Spinal cord (tissue), 10 donors: ENCODE results near the gene ZDHHC16. TPM values are rescaled to one million over a fixed set of nuclear protein-coding genes. Genes with fewer than 3 reads are reported as not detected.
A peak's percentile ranks its signal among the peaks of the same experiment; 100 is the strongest.
"Not testable (repeated sequence)": the region's sequence is repeated elsewhere in the genome, so short reads cannot be mapped to it uniquely, and the experiment has no call there.

Source experiments
- DNase-seq, 6 donors: peaks; one replicate each; pipeline versions ENCODE4 v3.0.0 to v3.0.0-alpha.2; 2013 to 2015; ENCODE audit warnings: low spot score in 6 of 6, low read depth in 4 of 6
- H3K27ac ChIP-seq: one replicate; pipeline ENCODE4 v1.5.1; 2013; ENCODE audit warnings: low read depth, low read length, control low read depth
- H3K27me3 ChIP-seq: one replicate; pipeline ENCODE4 v1.6.1; 2013; ENCODE audit warnings: low read length; ENCODE audit not compliant: control insufficient read depth, insufficient read depth
- H3K36me3 ChIP-seq: one replicate; pipeline ENCODE4 v1.6.1; 2013; ENCODE audit warnings: low read length; ENCODE audit not compliant: control insufficient read depth, insufficient read depth
- H3K4me1 ChIP-seq: one replicate; pipeline ENCODE4 v1.6.1; 2013; ENCODE audit warnings: low read length; ENCODE audit not compliant: control insufficient read depth, insufficient read depth
- H3K4me3 ChIP-seq: one replicate; pipeline ENCODE4 v1.5.1; 2013; ENCODE audit warnings: low read depth, low read length, control low read depth
- H3K9me3 ChIP-seq: one replicate; pipeline ENCODE4 v1.6.1; 2013; ENCODE audit warnings: low read length; ENCODE audit not compliant: control insufficient read depth, insufficient read depth
- WGBS: methylation state at CpG from one replicate; pipeline ENCODE4 v1.1.5; 2013; ENCODE audit warnings: missing lambda C conversion rate; ENCODE audit not compliant: insufficient coverage; 5-methylcytosine and 5-hydroxymethylcytosine counted together
- polyA plus RNA-seq, 2 donors: library from polyadenylated mRNA; unstranded; fragments of 120-200 nt; gene quantifications; one replicate each; pipeline ENCODE4 v1.2.1, GENCODE V29; 2013; ENCODE audit not compliant: insufficient read length in 2 of 2
- total RNA-seq, 2 donors: library from RNA; depleted of rRNA in 1 of 2; stranded (reverse); fragments of 120-200 nt in 1 of 2; fragments of >200 nt in 1 of 2; gene quantifications; one replicate each; pipeline versions ENCODE4 v1.2.3 to v1.2.4, GENCODE V29; 2013 to 2014
- donor health status: healthy.

Gene ZDHHC16
- total and polyA plus RNA-seq, 4 donors = 18.1 to 52.9 (median 45.7) TPM

- Histone ChIP-seq H3K36me3 (peaks cover 82% of the 10 kb centered on the region), H3K4me1 (no peaks in the 10 kb centered on the region), H3K9me3 (no peaks in the 10 kb centered on the region), H3K4me3 (no peak overlapping the region), H3K27me3 (no peaks in the 10 kb centered on the region), H3K27ac (no peak overlapping the region)
- 100% methylated on average over 3 of the region's 4 CpGs for WGBS
- no peak for DNase-seq
Measured at GRCh38 chr10:97466755-97467154, 20.8 kb downstream of the ZDHHC16 start.

GRCh38 chr10:97468162-97468561, 22.2 kb downstream of the ZDHHC16 start:
- 90% methylated on average over 2 of the region's 3 CpGs for WGBS
- peaks cover 84% of the 10 kb centered on the region for H3K36me3 ChIP-seq
- no peaks in the 10 kb centered on the region for H3K27me3 ChIP-seq

GRCh38 chr10:97468781-97469180, 22.8 kb downstream of the ZDHHC16 start:
- H3K27ac ChIP-seq = not testable (repeated sequence)

More at GRCh38 chr10:97468162-97468561, 22.2 kb downstream of the ZDHHC16 start:
- Histone ChIP-seq H3K4me1 (no peaks in the 10 kb centered on the region), H3K4me3 (no peak overlapping the region), H3K27ac (no peak overlapping the region), H3K9me3 (no peaks in the 10 kb centered on the region)
- no peak for DNase-seq

GRCh38 chr10:97474918-97475317, 28.9 kb downstream of the ZDHHC16 start:
- H3K9me3 ChIP-seq = no peaks in the 10 kb centered on the region
- no peak for DNase-seq
- no peak overlapping the region for H3K27ac ChIP-seq
- H3K4me3 ChIP-seq = no peak overlapping the region
- H3K36me3 ChIP-seq = peaks cover 52% of the 10 kb centered on the region
- H3K4me1 ChIP-seq = no peaks in the 10 kb centered on the region
- WGBS = no CpG with 5 or more reads among the region's 4 CpGs
- no peaks in the 10 kb centered on the region for H3K27me3 ChIP-seq

More at GRCh38 chr10:97468781-97469180, 22.8 kb downstream of the ZDHHC16 start:
- not testable (repeated sequence) for H3K4me3 ChIP-seq, DNase-seq, H3K27me3 ChIP-seq, H3K9me3 ChIP-seq, H3K4me1 ChIP-seq
- H3K36me3 ChIP-seq = peaks cover 82% of the 10 kb centered on the region
- 94% methylated on average over 9 of the region's 12 CpGs for WGBS

GRCh38 chr10:97475936-97476594, 30.1 kb downstream of the ZDHHC16 start:
- H3K9me3 ChIP-seq = no peaks in the 10 kb centered on the region
- no peaks in the 10 kb centered on the region for H3K27me3 ChIP-seq
- H3K27ac ChIP-seq = no peak overlapping the region
- no peak for DNase-seq
- no peaks in the 10 kb centered on the region for H3K4me1 ChIP-seq
- no peak overlapping the region for H3K4me3 ChIP-seq
- peaks cover 47% of the 10 kb centered on the region for H3K36me3 ChIP-seq
- no CpG with 5 or more reads among the region's 2 CpGs for WGBS

- H3K36me3 ChIP-seq = peaks cover 31% of the 10 kb centered on the region
- not testable (repeated sequence) for DNase-seq, H3K9me3 ChIP-seq, H3K4me3 ChIP-seq, H3K27ac ChIP-seq, H3K4me1 ChIP-seq, H3K27me3 ChIP-seq
- WGBS = 100% methylated on average over 1 of the region's 4 CpGs
Measured at GRCh38 chr10:97479410-97479809, 33.4 kb downstream of the ZDHHC16 start.

- DNase-seq = peak in 2 of 6 donors; percentile 37 to 43
- Histone ChIP-seq H3K36me3 (peaks cover 30% of the 10 kb centered on the region), H3K4me3 (no peak overlapping the region), H3K4me1 (no peaks in the 10 kb centered on the region), H3K9me3 (no peaks in the 10 kb centered on the region), H3K27ac (no peak overlapping the region), H3K27me3 (no peaks in the 10 kb centered on the region)
- WGBS = 55% methylated on average over 6 of the region's 9 CpGs
Measured at GRCh38 chr10:97479939-97480338, 34.0 kb downstream of the ZDHHC16 start.

GRCh38 chr10:97481071-97481470, 35.1 kb downstream of the ZDHHC16 start:
- no peak for DNase-seq
- WGBS = 100% methylated on average over 3 of the region's 4 CpGs
- no peaks in the 10 kb centered on the region for H3K4me1 ChIP-seq
- H3K4me3 ChIP-seq = no peak overlapping the region
- H3K36me3 ChIP-seq = peaks cover 23% of the 10 kb centered on the region
- no peaks in the 10 kb centered on the region for H3K27me3 ChIP-seq
- H3K9me3 ChIP-seq = no peaks in the 10 kb centered on the region
- H3K27ac ChIP-seq = no peak overlapping the region

GRCh38 chr10:97482381-97482780, 36.4 kb downstream of the ZDHHC16 start:
- Histone ChIP-seq H3K4me1 (no peaks in the 10 kb centered on the region), H3K4me3 (no peak overlapping the region), H3K27me3 (no peaks in the 10 kb centered on the region), H3K9me3 (no peaks in the 10 kb centered on the region), H3K27ac (no peak overlapping the region), H3K36me3 (peaks cover 19% of the 10 kb centered on the region)
- WGBS = 100% methylated on average over 1 of the region's 1 CpG
- DNase-seq = no peak

GRCh38 chr10:97483506-97483905, 37.5 kb downstream of the ZDHHC16 start:
- Histone ChIP-seq H3K4me1 (no peaks in the 10 kb centered on the region), H3K36me3 (peaks cover 14% of the 10 kb centered on the region), H3K27me3 (no peaks in the 10 kb centered on the region), H3K4me3 (no peak overlapping the region), H3K9me3 (no peaks in the 10 kb centered on the region), H3K27ac (no peak overlapping the region)
- WGBS = 92% methylated on average over 2 of the region's 3 CpGs
- DNase-seq = no peak
